GM18505 (cell line): ENCODE results near the gene PRAMEF5.
"Not testable (repeated sequence)": the region's sequence is repeated elsewhere in the genome, so short reads cannot be mapped to it uniquely, and the experiment has no call there.

Source experiments
- ATAC-seq: cut with Tn5 transposase; IDR thresholded peaks from one replicate; pipeline ENCODE4 v1.9.1; 2021; ENCODE audit not compliant: unreplicated experiment

The PRAMEF5 gene

DNA sequence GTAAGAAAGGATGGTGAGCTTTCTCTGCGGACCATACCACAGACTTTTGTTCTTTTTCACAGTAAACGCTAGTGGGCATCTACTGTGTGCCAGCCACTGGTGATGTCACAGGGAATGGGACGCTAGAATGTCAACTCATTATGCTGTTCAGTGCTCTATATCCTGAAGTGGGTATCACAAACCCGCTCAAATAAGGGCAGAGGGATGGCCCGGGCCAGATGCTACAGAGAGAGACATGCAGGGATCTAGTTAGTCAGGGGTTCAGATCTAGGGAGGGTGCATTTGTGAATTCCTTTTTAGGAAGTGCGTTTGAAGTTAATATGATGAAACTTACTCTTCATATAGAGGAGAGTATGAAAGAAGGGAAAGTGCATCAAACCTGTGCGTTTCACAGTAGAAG is 6.9 kb upstream of the PRAMEF5 start:
- not testable (repeated sequence) for ATAC-seq

DNA sequence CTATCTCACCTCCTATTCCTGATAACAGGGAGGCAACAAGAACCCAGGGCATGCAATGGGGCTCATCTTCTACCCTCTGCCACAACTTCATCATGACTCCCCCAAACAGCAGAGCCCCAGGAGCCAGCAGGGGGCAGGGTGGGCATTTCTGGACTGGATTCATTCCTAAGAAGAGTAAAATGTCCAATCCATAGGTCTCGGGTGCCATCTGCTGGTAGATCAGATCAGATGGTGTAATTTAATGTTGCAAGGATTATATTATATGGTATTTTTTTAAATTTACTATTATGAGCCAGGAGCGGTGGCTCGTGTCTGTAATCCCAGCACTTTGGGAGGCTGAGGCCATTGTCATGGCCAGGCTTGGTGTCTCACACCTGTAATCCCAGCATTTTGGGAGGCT is 11.1 kb downstream of the PRAMEF5 start:
- ATAC-seq, result not testable (repeated sequence)

DNA sequence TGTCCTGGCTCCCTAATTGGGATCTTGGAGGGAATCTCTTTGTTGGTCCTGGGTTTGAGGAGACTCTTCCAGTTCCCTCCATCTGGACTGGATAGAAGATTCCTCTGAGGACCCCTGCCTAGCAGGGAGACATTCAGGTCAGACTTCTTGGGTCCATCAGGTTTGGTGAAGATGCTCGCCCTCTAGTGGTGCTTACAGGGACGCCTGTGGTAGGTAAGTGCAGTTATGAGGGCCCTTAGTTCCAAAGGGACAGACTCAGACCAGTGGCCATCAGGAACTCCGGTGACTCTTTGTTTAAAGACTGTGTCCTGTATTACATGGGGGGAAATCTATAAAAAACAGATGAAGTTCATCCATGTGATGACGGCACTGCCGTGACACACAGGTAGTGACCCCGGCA is 23.0 kb downstream of the PRAMEF5 start:
- ATAC-seq, result not testable (repeated sequence)

DNA sequence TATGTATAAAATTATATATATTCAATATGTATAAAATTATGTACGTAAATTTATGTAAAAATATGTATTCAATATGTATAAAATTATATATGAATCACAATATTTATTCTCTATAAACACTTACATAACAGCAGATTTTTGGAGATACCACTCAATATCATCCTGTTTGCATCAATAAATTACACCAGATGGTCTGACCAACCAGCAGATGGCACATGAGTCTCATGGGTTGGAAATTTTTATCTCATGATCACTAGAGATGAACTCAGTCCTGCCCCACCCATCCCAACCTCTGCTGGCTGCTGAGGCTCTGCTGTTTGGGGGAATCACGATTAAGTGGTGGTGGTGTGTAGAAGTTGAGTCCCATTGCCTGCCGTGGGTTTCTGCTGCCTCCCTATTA is 25.6 kb downstream of the PRAMEF5 start:
- ATAC-seq, result not testable (repeated sequence)

DNA sequence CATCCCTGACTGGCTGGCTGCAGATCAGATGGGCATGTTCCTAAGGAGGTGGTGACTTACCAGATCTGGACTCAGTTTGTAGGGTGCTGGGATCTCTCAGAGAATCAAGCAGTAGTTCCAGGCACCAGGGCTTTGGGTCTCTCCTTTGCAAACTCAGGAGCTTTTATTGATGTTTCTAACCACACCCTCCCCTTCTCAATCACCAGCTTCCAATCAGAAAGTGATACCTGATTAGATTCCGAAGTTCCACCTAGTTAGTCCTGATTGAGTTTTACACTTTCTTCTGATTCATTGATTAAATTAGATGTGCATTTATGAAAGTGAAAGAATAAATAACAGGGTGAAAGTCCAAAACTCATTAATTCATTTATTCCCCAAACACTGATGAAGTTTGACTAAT is 31.0 kb downstream of the PRAMEF5 start, which contains the start of gene PRAMEF8:
Gene PRAMEF8, minus strand, starts transcription at position 101 of the 400 bp plus-strand sequence. CDS start 1,046 bp downstream, outside the sequence.
- not testable (repeated sequence) for ATAC-seq

DNA sequence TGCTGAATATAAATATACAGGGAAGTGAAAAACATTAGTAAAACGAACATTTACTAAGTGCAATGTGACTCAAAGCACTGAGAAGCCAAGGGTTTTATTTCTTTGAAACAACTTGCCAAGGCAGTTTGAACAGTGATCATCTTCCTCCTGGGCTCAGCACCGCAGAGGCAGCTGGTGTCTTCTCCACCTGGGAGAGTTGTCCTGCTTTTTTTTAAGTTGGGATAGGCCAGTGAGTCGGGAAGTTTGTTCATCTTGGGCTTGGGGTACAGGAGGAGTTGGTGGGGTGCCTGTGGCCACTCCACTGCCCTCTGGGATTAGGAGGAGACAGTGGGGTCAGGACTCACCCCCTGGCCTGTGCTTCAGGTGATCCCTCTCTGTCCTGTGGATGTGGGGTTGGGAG is 35.0 kb downstream of the PRAMEF5 start:
- not testable (repeated sequence) for ATAC-seq

DNA sequence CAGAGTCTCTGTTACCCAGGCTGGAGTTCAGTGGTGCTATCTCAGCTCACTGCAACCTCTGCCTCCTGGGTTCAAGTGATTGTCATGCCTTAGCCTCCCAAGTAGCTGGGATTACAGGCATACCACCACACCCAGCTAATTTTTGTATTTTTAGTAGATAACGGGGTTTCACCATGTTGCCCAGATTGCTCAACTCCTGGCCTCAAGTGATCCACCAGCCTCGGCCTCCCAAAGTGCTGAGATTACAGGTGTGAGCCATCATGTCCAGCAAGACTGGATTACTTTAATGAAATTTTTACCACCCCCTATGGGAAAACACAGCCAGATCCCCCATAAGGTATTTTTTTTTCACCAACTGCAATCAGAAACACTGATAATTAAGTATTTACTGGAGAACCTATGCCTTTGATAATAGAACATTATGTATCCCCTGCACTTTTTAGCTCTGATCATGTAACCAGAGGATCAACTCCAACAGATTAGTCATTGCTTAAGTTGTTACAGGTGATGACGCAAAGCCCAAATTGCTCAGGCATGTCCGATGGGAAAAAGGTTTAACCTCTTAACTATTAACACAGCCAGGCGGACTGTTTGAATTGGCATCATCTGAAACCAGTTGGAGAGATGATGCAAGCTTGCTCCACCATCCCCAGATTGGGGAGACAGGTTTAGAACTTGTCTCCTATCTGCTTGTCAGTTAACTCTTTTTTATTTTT is 43.4 kb downstream of the PRAMEF5 start:
- not testable (repeated sequence) for ATAC-seq

DNA sequence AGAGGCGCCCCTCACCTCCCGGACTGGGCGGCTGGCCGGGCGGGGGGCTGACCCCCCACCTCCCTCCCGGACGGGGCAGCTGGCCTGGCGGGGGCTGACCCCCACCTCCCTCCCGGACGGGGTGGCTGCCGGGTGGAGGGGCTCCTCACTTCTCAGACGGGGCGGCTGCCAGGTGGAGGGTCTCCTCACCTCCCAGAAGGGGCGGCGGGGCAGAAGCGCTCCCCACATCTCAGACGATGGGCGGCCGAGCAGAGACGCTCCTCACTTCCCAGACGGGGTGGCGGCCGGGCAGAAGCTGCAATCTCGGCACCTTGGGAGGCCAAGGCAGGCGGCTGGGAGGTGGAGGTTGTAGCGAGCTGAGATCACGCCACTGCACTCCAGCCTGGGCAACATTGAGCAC is 44.7 kb downstream of the PRAMEF5 start:
- ATAC-seq, result not testable (repeated sequence)

DNA sequence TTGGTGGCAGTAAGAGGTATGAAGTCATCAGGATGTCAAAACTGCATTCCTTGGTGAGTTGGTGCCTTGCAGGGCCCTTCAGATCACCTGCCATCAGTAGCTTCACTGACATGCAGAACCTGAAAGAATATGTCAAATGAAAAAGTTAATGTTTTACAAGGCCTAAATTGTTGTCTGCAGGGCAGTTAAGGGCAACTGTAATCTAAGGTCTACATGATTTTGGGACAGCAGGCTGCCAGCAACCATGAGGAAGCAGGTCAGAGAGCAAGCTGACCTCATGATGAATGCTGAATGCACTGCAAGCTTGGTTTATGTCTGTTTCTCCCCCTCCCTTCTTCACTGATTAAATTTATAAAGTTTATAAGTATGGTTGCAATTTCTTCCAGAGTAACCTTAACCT is 48.2 kb downstream of the PRAMEF5 start:
- ATAC-seq, result not testable (repeated sequence)

DNA sequence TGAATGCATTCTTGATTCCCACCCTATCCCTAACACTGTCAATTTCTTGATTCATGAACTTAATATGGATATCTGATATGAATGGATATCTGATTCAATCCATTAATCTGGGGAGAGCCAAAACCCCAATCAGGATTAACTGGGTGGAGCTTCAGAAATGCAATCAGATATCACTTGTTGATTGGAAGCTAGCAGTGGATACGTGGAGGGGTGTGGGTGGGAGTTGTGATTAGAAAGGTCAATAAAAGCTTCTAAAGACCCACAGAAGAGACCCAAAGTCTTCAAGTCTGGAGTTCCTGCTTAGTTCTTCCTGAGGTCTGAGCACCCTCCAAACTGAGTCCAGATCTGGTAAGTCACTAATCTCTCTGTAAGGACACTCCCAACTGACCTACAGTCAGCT is 49.2 kb downstream of the PRAMEF5 start, which contains the start of gene PRAMEF33:
Gene PRAMEF33, plus strand, starts transcription at position 301 of the 400 bp plus-strand sequence. CDS start 2,416 bp downstream, outside the sequence.
- not testable (repeated sequence) for ATAC-seq
